Peyer's patch (tissue), 4 donors: ENCODE data around the gene MRM3. TPM values are rescaled to one million over a fixed set of nuclear protein-coding genes. Genes with fewer than 3 reads are reported as not detected.
A peak's percentile ranks its signal among the peaks of the same experiment; 100 is the strongest.
"Not testable (repeated sequence)": the region's sequence is repeated elsewhere in the genome, so short reads cannot be mapped to it uniquely, and the experiment has no call there.

Source experiments
- DNase-seq, 3 donors: peaks; one replicate each; pipeline ENCODE4 v3.0.0-alpha.2; 2017 to 2019
- H3K27ac ChIP-seq, 4 donors: fragments of 200-600 bp; sonication (generic); one replicate each; pipeline ENCODE4 v1.5.1; 2016 to 2019
- H3K27me3 ChIP-seq, 2 donors: fragments of 200-600 bp; sonication (generic); one replicate each; pipeline ENCODE4 v1.5.1; 2019
- H3K36me3 ChIP-seq, 3 donors: fragments of 200-600 bp; sonication (generic); one replicate each; pipeline ENCODE4 v1.5.1; 2016 to 2019
- H3K4me1 ChIP-seq, 4 donors: fragments of 200-600 bp; sonication (generic); one replicate each; pipeline ENCODE4 v1.5.1; 2016 to 2019
- H3K4me3 ChIP-seq, 4 donors: fragments of 200-600 bp; sonication (generic); 1 replicate in 3 of 4; 2 replicates in 1 of 4; pipeline ENCODE4 v1.5.1; 2016 to 2019; ENCODE audit warnings: mild to moderate bottlenecking in 1 of 4
- H3K9me3 ChIP-seq, 4 donors: fragments of 200-600 bp; sonication (generic); one replicate each; pipeline ENCODE4 v1.5.1; 2016 to 2019; ENCODE audit warnings: mild to moderate bottlenecking in 1 of 4
- POLR2A ChIP-seq, 2 donors: fragments of 450-650 bp; IDR thresholded peaks; one replicate each; pipeline ENCODE4 v1.5.1; 2017; ENCODE audit warnings: antibody characterized with exemption in 2 of 2, mild to moderate bottlenecking in 2 of 2, moderate library complexity in 2 of 2
- total RNA-seq, 4 donors: library from RNA; depleted of rRNA; stranded (reverse); fragments of >200 nt; gene quantifications; one replicate each; pipeline ENCODE4 v1.1.0, GENCODE V29; 2016
- TF ChIP-seq, protein P1 (sequence below), 6 experiments: fragments of 450-650 bp in 4 of 6; fragments of 200-600 bp in 2 of 6; sonication (generic) in 1 of 6; IDR thresholded peaks; one replicate each; pipeline ENCODE4 v1.5.1; 2017 to 2019; ENCODE audit warnings: antibody characterized with exemption in 6 of 6, mild to moderate bottlenecking in 3 of 6, moderate library complexity in 1 of 6

Gene MRM3
- total RNA-seq, 4 donors from 2014 or later = 17.0 to 23.0 (median 22.2) TPM

DNA sequence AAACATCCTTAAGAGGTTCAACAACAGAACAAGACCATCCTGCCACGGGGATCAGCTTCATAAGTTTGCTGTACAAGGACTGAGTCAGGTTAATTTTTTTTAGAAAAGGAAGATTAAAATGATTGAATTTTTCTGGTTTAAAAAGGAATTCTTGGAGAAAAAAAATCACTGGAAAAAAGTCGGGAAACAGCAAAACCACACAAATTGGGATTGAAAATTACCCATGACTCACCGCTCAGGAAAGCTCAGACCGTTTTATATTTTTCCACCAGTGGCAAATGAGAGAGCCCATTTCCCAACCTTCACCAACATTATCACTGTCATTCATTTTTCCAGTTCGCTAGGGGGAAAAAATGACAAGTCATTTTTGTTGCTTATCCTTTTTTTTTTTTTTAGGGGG is 46.6 kb downstream of the MRM3 start:
- Histone ChIP-seq H3K27me3 (no peaks in the 10 kb centered on the region), H3K27ac (no peak overlapping the region), H3K9me3 (no peaks in the 10 kb centered on the region), H3K4me3 (no peak overlapping the region), H3K36me3 (no peaks in the 10 kb centered on the region), H3K4me1 (no peaks in the 10 kb centered on the region)
- DNase-seq = no peak
- no peak for TF ChIP-seq POLR2A (IDR thresholded peaks at IDR 0.05)

DNA sequence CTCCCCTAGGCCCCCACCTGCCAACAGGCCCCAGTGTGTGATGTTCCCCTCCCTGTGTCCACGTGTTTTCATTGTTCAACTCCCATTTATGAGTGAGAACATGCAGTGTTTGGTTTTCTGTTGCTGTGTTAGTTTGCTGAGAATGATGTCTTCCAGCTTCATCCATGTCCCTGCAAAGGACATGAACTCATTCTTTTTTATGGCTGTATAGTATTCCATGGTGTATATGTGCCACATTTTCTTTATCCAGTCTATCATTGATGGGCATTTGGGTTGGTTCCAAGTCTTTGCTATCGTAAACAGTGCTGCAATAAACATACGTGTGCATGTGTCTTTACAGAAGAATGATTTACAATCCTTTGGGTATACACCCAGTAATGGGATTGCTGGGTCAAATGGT is 47.5 kb downstream of the MRM3 start:
- not testable (repeated sequence) for H3K27me3 ChIP-seq, H3K27ac ChIP-seq, H3K9me3 ChIP-seq, H3K4me3 ChIP-seq, H3K36me3 ChIP-seq, DNase-seq, H3K4me1 ChIP-seq

DNA sequence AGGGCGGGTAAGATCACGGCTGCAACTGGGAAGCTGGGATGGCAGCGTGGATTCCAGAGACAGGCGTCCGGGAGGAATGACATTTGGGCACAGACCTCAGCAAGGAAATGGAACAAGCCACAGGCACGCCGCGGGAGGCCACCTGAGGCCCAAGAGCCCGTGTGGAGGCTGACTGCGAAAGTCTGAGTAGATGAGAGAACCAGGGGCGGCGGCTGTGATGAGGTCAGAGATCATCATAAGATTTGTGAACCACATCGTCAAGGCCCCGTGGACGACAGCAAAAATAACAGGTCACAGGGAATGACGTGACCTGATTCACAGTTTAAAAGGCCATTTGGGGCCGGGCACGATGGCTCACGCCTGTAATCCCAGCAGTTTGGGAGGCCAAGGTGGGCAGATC is 48.2 kb downstream of the MRM3 start:
- TF ChIP-seq, protein P1, sequence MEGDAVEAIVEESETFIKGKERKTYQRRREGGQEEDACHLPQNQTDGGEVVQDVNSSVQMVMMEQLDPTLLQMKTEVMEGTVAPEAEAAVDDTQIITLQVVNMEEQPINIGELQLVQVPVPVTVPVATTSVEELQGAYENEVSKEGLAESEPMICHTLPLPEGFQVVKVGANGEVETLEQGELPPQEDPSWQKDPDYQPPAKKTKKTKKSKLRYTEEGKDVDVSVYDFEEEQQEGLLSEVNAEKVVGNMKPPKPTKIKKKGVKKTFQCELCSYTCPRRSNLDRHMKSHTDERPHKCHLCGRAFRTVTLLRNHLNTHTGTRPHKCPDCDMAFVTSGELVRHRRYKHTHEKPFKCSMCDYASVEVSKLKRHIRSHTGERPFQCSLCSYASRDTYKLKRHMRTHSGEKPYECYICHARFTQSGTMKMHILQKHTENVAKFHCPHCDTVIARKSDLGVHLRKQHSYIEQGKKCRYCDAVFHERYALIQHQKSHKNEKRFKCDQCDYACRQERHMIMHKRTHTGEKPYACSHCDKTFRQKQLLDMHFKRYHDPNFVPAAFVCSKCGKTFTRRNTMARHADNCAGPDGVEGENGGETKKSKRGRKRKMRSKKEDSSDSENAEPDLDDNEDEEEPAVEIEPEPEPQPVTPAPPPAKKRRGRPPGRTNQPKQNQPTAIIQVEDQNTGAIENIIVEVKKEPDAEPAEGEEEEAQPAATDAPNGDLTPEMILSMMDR (IDR thresholded peaks at IDR 0.05) = no peak
- no peak for TF ChIP-seq POLR2A (IDR thresholded peaks at IDR 0.05)
- Histone ChIP-seq H3K4me3 (no peak overlapping the region), H3K4me1 (no peaks in the 10 kb centered on the region), H3K27me3 (no peaks in the 10 kb centered on the region), H3K27ac (no peak overlapping the region), H3K9me3 (no peaks in the 10 kb centered on the region), H3K36me3 (no peaks in the 10 kb centered on the region)
- DNase-seq = no peak

DNA sequence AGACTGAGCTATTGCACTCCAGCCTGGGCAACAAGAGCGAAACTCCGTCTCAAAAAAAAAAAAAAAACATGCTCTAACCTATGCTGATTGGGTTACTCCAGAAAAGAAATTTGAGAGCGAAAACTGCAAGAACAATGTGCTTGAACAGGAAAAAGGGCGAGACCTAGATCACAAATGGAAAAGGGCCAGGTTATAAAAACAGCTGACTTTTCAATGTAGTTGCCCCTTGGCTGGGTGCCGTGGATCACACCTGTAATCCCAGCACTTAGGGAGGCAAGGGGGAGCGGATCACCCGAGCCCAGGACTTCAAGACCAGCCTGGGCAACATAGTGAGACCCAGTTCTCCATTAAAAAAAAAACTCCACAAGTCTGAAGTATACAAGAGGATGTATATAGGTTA is 48.8 kb downstream of the MRM3 start:
- Histone ChIP-seq H3K27me3 (no peaks in the 10 kb centered on the region), H3K4me3 (no peak overlapping the region), H3K4me1 (no peaks in the 10 kb centered on the region), H3K27ac (no peak overlapping the region), H3K9me3 (no peaks in the 10 kb centered on the region), H3K36me3 (no peaks in the 10 kb centered on the region)
- TF ChIP-seq POLR2A (IDR thresholded peaks at IDR 0.05) = no peak
- TF ChIP-seq, protein P1 (IDR thresholded peaks at IDR 0.05) = no peak
- DNase-seq = no peak

DNA sequence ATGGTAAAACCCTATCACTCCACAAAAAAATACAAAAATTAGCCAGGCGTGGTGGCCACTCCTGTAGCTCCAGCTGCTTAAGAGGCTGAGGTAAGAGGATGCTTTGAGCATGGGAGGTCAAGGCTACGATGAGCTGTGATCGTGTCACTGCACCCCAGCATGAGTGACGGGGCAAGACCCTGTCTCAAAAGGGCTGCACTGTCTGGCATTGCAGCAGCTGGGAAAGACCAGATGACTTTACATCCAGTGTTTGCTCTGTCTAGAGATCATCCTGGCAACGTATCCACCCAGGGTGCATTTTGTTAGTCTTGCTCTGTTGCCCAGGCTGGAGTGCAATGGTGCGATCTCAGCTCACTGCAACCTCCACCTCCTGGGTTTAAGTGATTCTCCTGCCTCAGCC is 52.0 kb downstream of the MRM3 start:
- no peak overlapping the region for H3K27ac ChIP-seq
- DNase-seq = no peak
- no peaks in the 10 kb centered on the region for H3K36me3 ChIP-seq
- no peak for TF ChIP-seq POLR2A (IDR thresholded peaks at IDR 0.05)
- no peaks in the 10 kb centered on the region for H3K27me3 ChIP-seq
- H3K4me3 ChIP-seq = no peak overlapping the region
- H3K9me3 ChIP-seq = no peaks in the 10 kb centered on the region
- no peaks in the 10 kb centered on the region for H3K4me1 ChIP-seq

DNA sequence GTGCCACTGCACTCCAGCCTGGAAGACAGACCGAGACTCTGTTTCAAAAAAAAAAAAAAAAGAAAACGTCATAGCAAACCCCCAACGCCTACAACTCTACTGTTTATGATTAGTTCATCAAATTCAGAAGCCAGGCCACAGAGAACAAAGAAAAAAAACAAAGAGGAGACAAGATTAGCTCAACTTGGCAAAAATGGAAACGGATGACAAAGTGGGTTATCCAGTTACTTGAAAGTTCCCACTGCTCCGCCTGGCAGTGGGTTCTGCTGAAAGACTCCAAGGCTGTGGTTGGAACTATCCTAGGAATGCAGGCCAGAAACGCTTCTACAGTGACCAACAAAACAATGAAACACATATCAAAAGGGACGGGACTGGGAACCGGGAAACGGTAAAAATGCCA is 53.1 kb downstream of the MRM3 start:
- no peaks in the 10 kb centered on the region for H3K36me3 ChIP-seq
- TF ChIP-seq POLR2A (IDR thresholded peaks at IDR 0.05) = no peak
- TF ChIP-seq, protein P1 (IDR thresholded peaks at IDR 0.05) = no peak
- DNase-seq = no peak
- no peaks in the 10 kb centered on the region for H3K4me1 ChIP-seq
- H3K27me3 ChIP-seq = no peaks in the 10 kb centered on the region
- no peaks in the 10 kb centered on the region for H3K9me3 ChIP-seq
- H3K4me3 ChIP-seq = no peak overlapping the region
- peak overlapping the region in 1 of 4 donors; percentile 51 for H3K27ac ChIP-seq

DNA sequence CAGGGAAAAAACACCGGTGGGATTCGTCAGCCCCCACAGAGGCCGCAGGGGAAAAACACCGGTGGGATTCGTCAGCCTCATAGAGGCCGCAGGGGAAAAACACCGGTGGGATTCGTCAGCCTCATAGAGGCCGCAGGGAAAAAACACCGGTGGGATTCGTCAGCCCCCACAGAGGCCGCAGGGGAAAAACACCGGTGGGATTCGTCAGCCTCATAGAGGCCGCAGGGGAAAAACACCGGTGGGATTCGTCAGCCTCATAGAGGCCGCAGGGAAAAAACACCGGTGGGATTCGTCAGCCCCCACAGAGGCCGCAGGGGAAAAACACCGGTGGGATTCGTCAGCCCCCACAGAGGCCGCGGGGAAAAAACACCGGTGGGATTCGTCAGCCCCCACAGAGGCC is 53.6 kb downstream of the MRM3 start:
- H3K4me3 ChIP-seq, H3K27me3 ChIP-seq, H3K9me3 ChIP-seq, DNase-seq, H3K4me1 ChIP-seq, H3K36me3 ChIP-seq: not testable (repeated sequence)
- H3K27ac ChIP-seq = peak overlapping the region in 3 of 4 donors; percentile 20 to 51 (median 46)

DNA sequence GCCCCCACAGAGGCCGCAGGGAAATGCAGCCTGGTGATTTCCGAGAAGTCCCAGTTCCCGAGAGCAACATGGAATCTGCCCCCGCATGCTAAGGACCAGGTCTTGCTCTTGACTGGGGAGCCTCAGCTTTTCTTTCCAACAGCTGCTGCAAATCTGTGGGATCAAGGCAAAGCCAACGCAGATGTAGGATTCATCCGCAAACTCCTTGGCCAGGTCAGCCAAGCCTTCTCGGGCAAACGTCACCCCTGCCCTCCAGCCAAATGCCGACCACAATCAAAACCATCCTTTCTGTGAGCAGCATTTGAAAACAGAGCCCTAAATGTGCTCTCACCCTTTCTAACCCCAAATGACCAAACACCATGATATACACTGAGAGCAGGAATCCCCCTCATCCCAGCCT is 54.0 kb downstream of the MRM3 start:
- Histone ChIP-seq H3K36me3 (no peaks in the 10 kb centered on the region), H3K27ac (peak overlapping the region in 3 of 4 donors; percentile 20 to 51 (median 46)), H3K4me1 (no peaks in the 10 kb centered on the region), H3K27me3 (no peaks in the 10 kb centered on the region), H3K9me3 (no peaks in the 10 kb centered on the region), H3K4me3 (no peak overlapping the region)
- DNase-seq = no peak
- TF ChIP-seq, protein P1 (IDR thresholded peaks at IDR 0.05) = no peak
- no peak for TF ChIP-seq POLR2A (IDR thresholded peaks at IDR 0.05)
